Right lobe of liver (tissue), 6 donors: ENCODE results near the gene LCA5. TPM values are rescaled to one million over a fixed set of nuclear protein-coding genes. Genes with fewer than 3 reads are reported as not detected.

Experiments
- ATAC-seq, 4 donors: fragments of 200-7000 bp; cut with Tn5 transposase; one replicate each; pipeline ENCODE4 v1.9.1; 2020; ENCODE audit warnings: mild to moderate bottlenecking in 4 of 4, moderate library complexity in 4 of 4
- DNase-seq, 3 donors: peaks; one replicate each; pipeline ENCODE4 v3.0.0-alpha.2; 2020
- H3K27ac ChIP-seq, 3 donors: fragments of 200-600 bp; one replicate each; pipeline ENCODE4 v1.8.0; 2022
- H3K27me3 ChIP-seq, 2 donors: fragments of 200-600 bp; one replicate each; pipeline ENCODE4 v1.8.0; 2022
- H3K36me3 ChIP-seq, 4 donors: fragments of 200-600 bp; sonication (generic) in 1 of 4; one replicate each; pipeline versions ENCODE4 v1.5.1 to v1.8.0; 2017 to 2022; ENCODE audit warnings: control low read depth in 1 of 4
- H3K4me1 ChIP-seq, 4 donors: fragments of 200-600 bp; sonication (generic) in 1 of 4; one replicate each; pipeline versions ENCODE4 v1.5.1 to v1.8.0; 2017 to 2022; ENCODE audit warnings: control low read depth in 1 of 4
- H3K4me3 ChIP-seq, 3 donors: fragments of 200-600 bp; one replicate each; pipeline ENCODE4 v1.8.0; 2022
- H3K9me3 ChIP-seq, 4 donors: fragments of 200-600 bp; sonication (generic) in 1 of 4; one replicate each; pipeline versions ENCODE4 v1.5.1 to v1.8.0; 2017 to 2022; ENCODE audit warnings: control low read depth in 1 of 4
- CTCF ChIP-seq, 4 donors: fragments of 200-600 bp in 3 of 4; fragments of 450-650 bp in 1 of 4; IDR thresholded peaks; one replicate each; pipeline versions ENCODE4 v1.5.1 to v1.8.0; 2016 to 2022; ENCODE audit warnings: antibody characterized with exemption in 4 of 4, mild to moderate bottlenecking in 2 of 4
- POLR2A ChIP-seq: fragments of 450-650 bp; IDR thresholded peaks from one replicate; pipeline ENCODE4 v1.6.1; 2017; ENCODE audit warnings: antibody characterized with exemption, mild to moderate bottlenecking
- WGBS: methylation state at CpG from one replicate; pipeline ENCODE4 v1.1.6; 2018; ENCODE audit warnings: low coverage, low lambda C conversion rate; ENCODE audit not compliant: insufficient coverage; ENCODE audit errors: missing lambda C conversion rate; 5-methylcytosine and 5-hydroxymethylcytosine counted together
- intact Hi-C, 2 donors: fragments of 100-400 bp; cut with DNase I; formaldehyde crosslinking; loops; one replicate each; pipeline versions ENCODE4 v1.11.2 to v1.14.1; 2022
- total RNA-seq, 6 experiments: library from RNA; depleted of rRNA in 2 of 6; stranded (reverse); fragments of >200 nt in 2 of 6; fragmentation: NEBNext Ultra II Directional in 3 of 6; extraction: Animal tissue kit (Norgen Biotek cat#: 25700) in 3 of 6; gene quantifications; one replicate each; pipeline versions ENCODE4 v1.1.0 to v1.2.4, GENCODE V29; 2016 to 2023
- donor health status: DM: no; HTN: yes; CAD: no.
- donor health status: DM: no; HTN: no; CAD: no.
- donor health status: DM: no; HTN: no; CAD: no.
- donor health status: DM: no; HTN: yes; CAD: no.
- donor health status: DM: no; HTN: yes; CAD: no.

LCA5 gene
- total RNA-seq, 6 experiments from 2014 or later = 0.26 to 0.74 (median 0.51) TPM

DNA sequence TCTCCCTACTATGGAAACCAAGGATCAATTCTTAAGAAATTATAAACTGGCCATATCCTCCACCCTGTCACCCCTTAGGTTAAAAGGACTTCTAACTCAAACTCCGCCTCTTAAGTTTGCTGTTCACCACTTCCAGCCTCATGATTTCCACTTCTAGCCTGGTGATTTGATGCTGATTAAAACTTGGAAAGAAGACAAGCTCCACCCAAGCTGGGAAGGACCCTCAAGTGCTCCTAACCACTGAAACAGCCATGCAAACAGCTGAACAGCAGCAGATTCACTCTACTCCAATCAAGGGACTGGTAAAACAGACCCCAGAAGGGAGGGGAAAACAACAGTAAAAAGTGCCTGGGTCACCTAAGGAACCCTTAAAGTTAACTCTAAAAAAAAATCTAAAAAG lies 10.3 kb downstream of the LCA5 start:
- no peaks in the 10 kb centered on the region for H3K4me1 ChIP-seq
- H3K4me3 ChIP-seq = no peak overlapping the region
- TF ChIP-seq POLR2A = no peak
- no peak for TF ChIP-seq CTCF (IDR thresholded peaks at IDR 0.05)
- H3K27me3 ChIP-seq = no peaks in the 10 kb centered on the region
- WGBS = 70% methylated on average over 1 of the region's 1 CpG
- ATAC-seq (no peak), DNase-seq (no peak)
- intact Hi-C loops = no loop called here
- H3K9me3 ChIP-seq = no peaks in the 10 kb centered on the region
- H3K36me3 ChIP-seq = no peaks in the 10 kb centered on the region
- no peak overlapping the region for H3K27ac ChIP-seq

DNA sequence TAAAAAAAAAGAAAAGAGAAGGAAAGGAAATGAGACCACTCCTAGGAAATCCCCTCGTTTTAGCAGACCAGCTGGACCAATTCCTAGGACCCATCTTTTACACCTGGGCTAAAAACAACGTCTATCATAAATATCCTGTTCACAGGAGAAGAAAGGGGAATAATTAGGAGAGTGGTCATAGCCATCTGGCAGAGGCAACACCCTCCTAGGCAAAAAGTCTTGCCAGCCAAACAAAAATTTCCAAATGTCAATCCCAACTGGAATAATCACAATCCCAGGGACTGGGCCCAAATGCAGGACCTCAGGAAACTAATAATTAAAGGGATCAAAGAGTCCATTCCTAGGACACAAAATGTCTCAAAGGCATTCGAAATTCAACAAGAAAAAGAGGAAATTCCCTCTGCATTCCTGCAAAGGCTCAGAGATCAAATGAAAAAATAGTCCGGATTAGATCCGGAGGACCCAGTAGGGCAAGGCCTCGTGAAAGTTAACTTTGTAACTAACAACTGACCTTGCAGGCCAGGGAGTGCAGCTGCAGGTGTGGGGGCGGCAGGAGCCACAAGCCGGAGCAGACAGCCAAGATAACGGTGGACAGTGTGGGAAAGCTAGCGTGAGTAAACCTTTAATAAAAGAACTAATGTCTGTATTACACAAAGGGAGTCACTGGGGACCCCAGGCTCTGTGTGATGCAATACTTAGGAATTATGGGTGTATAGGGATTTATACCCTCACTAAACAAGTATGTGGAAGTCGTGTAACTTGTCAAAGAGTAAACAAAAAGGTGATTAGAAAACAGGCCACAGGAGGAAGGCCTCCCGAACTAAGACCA lies 11.7 kb downstream of the LCA5 start:
- no peak for DNase-seq

DNA sequence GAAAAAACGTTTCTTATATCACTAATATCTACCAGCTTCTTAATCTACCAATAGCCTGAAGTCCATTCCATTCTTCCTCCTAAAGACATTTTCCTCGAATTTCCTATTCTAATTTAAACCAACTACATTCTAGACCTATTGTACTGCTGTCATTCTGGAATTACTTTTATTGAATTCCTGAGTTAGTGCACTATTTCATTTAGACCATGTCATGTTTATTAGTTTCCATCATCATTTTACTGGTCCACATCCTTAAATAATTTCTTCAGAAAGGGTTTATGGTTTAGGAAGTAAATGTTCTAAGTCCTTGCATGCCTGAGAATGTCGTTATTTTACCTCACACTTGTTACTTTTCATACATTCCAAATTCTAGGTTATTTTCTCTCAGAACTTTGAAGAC lies 13.2 kb downstream of the LCA5 start:
- Histone ChIP-seq H3K27me3 (no peaks in the 10 kb centered on the region), H3K9me3 (no peaks in the 10 kb centered on the region), H3K27ac (no peak overlapping the region), H3K4me1 (no peaks in the 10 kb centered on the region), H3K4me3 (no peak overlapping the region), H3K36me3 (no peaks in the 10 kb centered on the region)
- WGBS = 51% methylated on average over 3 of the region's 3 CpGs
- DNase-seq (no peak), ATAC-seq (no peak)
- no peak for TF ChIP-seq POLR2A
- no peak for TF ChIP-seq CTCF (IDR thresholded peaks at IDR 0.05)
- intact Hi-C loops = no loop called here

More for the DNA sequence above, 11.7 kb downstream of the LCA5 start:
- WGBS = 61% methylated on average over 12 of the region's 12 CpGs
- TF ChIP-seq POLR2A = no peak
- peak in 2 of 4 donors; percentile 21 to 75 for ATAC-seq
- intact Hi-C loops = no loop called here
- no peaks in the 10 kb centered on the region for H3K36me3 ChIP-seq
- no peaks in the 10 kb centered on the region for H3K9me3 ChIP-seq
- no peak overlapping the region for H3K4me3 ChIP-seq
- H3K27me3 ChIP-seq = no peaks in the 10 kb centered on the region
- no peaks in the 10 kb centered on the region for H3K4me1 ChIP-seq
- no peak overlapping the region for H3K27ac ChIP-seq

DNA sequence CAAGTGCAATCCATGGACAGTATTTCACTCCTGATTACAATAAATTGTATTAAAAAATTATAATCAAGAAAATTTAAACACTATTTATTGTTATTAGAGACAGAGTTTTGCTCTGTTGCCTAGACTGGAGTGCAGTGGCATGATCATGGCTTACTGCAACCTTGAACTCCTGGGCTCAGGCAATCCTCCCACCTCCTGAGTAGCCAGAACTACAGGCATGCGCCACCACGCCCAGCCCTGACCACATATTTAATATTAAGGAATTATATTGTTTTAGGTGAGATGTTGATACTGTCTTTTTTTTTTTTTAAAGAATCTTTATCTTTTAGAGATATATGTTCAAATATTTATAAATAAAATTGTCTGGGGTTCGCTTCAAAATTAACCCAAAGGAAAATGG lies 14.6 kb downstream of the LCA5 start:
- WGBS = 85% methylated on average over 3 of the region's 3 CpGs
- DNase-seq (no peak), ATAC-seq (no peak)
- Histone ChIP-seq H3K4me1 (no peaks in the 10 kb centered on the region), H3K27me3 (no peaks in the 10 kb centered on the region), H3K27ac (no peak overlapping the region), H3K4me3 (no peak overlapping the region), H3K36me3 (no peaks in the 10 kb centered on the region), H3K9me3 (no peaks in the 10 kb centered on the region)
- TF ChIP-seq POLR2A (no peak), CTCF (IDR thresholded peaks at IDR 0.05) (no peak)
- intact Hi-C loops = no loop called here

- H3K27me3 ChIP-seq = no peaks in the 10 kb centered on the region
- H3K36me3 ChIP-seq = no peaks in the 10 kb centered on the region
- TF ChIP-seq POLR2A (no peak), CTCF (IDR thresholded peaks at IDR 0.05) (no peak)
- no peaks in the 10 kb centered on the region for H3K4me1 ChIP-seq
- intact Hi-C loops = no loop called here
- H3K27ac ChIP-seq = no peak overlapping the region
- H3K4me3 ChIP-seq = no peak overlapping the region
- 81% methylated on average over 1 of the region's 1 CpG for WGBS
- ATAC-seq = no peak
- no peaks in the 10 kb centered on the region for H3K9me3 ChIP-seq
- no peak for DNase-seq
Observed at GRCh38 chr6:79520534-79520933, 16.7 kb downstream of the LCA5 start.
